MM.1S (cell line): ENCODE results near the gene LRRC8D.

ENCODE experiments used
- DNase-seq: peaks from one replicate; pipeline ENCODE4 v3.0.0-alpha.2; 2015
- H2AFZ ChIP-seq: fragments of 300-600 bp; sonication (generic); 2 replicates; pipeline ENCODE4 v1.6.0; 2016; ENCODE audit warnings: antibody characterized with exemption, low read length
- H3F3A ChIP-seq: fragments of 300-600 bp; sonication (generic); 2 replicates; pipeline ENCODE4 v1.6.1; 2016; ENCODE audit warnings: mild to moderate bottlenecking, antibody characterized with exemption, low read length, moderate library complexity, mixed read lengths; ENCODE audit not compliant: insufficient read depth
- H3K27ac ChIP-seq: fragments of 300-600 bp; sonication (generic); 2 replicates; pipeline ENCODE4 v1.5.1; 2016; ENCODE audit warnings: mild to moderate bottlenecking, low read length
- H3K27me3 ChIP-seq: fragments of 300-600 bp; sonication (generic); replicated peaks from 2 replicates; pipeline ENCODE4 v1.6.0; 2016; ENCODE audit warnings: low read length; ENCODE audit not compliant: insufficient read depth
- H3K36me3 ChIP-seq: fragments of 300-600 bp; sonication (generic); replicated peaks from 2 replicates; pipeline ENCODE4 v1.6.1; 2016; ENCODE audit warnings: mild to moderate bottlenecking, low read length, mixed read lengths; ENCODE audit not compliant: insufficient read depth
- H3K4me1 ChIP-seq: fragments of 300-600 bp; sonication (generic); 2 replicates; pipeline ENCODE4 v1.6.1; 2016; ENCODE audit warnings: low read length, mixed read lengths
- H3K4me2 ChIP-seq: fragments of 300-600 bp; sonication (generic); 2 replicates; pipeline ENCODE4 v1.6.0; 2016; ENCODE audit warnings: low read depth, low read length
- H3K4me3 ChIP-seq: fragments of 300-600 bp; sonication (generic); 2 replicates; pipeline ENCODE4 v1.5.1; 2016; ENCODE audit warnings: low read length, mixed read lengths
- H3K79me2 ChIP-seq: fragments of 300-600 bp; sonication (generic); 2 replicates; pipeline ENCODE4 v1.6.1; 2016; ENCODE audit warnings: mixed run types, low read length, mixed read lengths
- H3K9ac ChIP-seq: fragments of 300-600 bp; sonication (generic); 2 replicates; pipeline ENCODE4 v1.6.1; 2016; ENCODE audit warnings: low read length, mixed read lengths
- H3K9me2 ChIP-seq: fragments of 300-600 bp; sonication (generic); replicated peaks from 2 replicates; pipeline ENCODE4 v1.6.1; 2016; ENCODE audit warnings: mild to moderate bottlenecking, low read length, mixed read lengths; ENCODE audit not compliant: insufficient read depth
- H3K9me3 ChIP-seq: fragments of 300-600 bp; sonication (generic); replicated peaks from 2 replicates; pipeline ENCODE4 v1.6.1; 2016; ENCODE audit warnings: mild to moderate bottlenecking, low read length, mixed read lengths; ENCODE audit not compliant: insufficient read depth
- H4K20me1 ChIP-seq: fragments of 300-600 bp; sonication (generic); 2 replicates; pipeline ENCODE4 v1.6.1; 2016; ENCODE audit warnings: mild to moderate bottlenecking, low read length, moderate library complexity, mixed read lengths; ENCODE audit not compliant: insufficient read depth
- EZH2 ChIP-seq: fragments of 300-600 bp; sonication (generic); optimal IDR thresholded peaks from 2 replicates; pipeline ENCODE3; 2017; ENCODE audit warnings: low read depth, mild to moderate bottlenecking, antibody characterized with exemption, low read length, mixed read lengths
- EZH2phosphoT487 ChIP-seq: fragments of 300-600 bp; sonication (generic); IDR thresholded peaks from 2 replicates; pipeline ENCODE4 v1.6.1; 2018; ENCODE audit warnings: antibody characterized with exemption, low read length
- TF ChIP-seq, protein P1 (sequence below): fragments of 300-600 bp; sonication (generic); IDR thresholded peaks from 2 replicates; pipeline ENCODE4 v1.5.1; 2016; ENCODE audit warnings: antibody characterized with exemption, low read length, mixed read lengths

The LRRC8D gene

GRCh38 chr1:89827902-89828301 lies 7.1 kb downstream of the LRRC8D start:
- Histone ChIP-seq H3K9me2 (no peaks in the 10 kb centered on the region), H3K36me3 (no peaks in the 10 kb centered on the region), H3F3A (no peaks in the 10 kb centered on the region), H3K27ac (no peak overlapping the region), H2AFZ (no peak overlapping the region), H4K20me1 (no peaks in the 10 kb centered on the region), H3K4me1 (no peaks in the 10 kb centered on the region), H3K27me3 (no peaks in the 10 kb centered on the region), H3K9ac (no peak overlapping the region), H3K79me2 (no peaks in the 10 kb centered on the region), H3K9me3 (no peaks in the 10 kb centered on the region), H3K4me3 (no peak overlapping the region), H3K4me2 (no peak overlapping the region)
- TF ChIP-seq EZH2 (no peak), EZH2phosphoT487 (no peak)
- TF ChIP-seq, protein P1, sequence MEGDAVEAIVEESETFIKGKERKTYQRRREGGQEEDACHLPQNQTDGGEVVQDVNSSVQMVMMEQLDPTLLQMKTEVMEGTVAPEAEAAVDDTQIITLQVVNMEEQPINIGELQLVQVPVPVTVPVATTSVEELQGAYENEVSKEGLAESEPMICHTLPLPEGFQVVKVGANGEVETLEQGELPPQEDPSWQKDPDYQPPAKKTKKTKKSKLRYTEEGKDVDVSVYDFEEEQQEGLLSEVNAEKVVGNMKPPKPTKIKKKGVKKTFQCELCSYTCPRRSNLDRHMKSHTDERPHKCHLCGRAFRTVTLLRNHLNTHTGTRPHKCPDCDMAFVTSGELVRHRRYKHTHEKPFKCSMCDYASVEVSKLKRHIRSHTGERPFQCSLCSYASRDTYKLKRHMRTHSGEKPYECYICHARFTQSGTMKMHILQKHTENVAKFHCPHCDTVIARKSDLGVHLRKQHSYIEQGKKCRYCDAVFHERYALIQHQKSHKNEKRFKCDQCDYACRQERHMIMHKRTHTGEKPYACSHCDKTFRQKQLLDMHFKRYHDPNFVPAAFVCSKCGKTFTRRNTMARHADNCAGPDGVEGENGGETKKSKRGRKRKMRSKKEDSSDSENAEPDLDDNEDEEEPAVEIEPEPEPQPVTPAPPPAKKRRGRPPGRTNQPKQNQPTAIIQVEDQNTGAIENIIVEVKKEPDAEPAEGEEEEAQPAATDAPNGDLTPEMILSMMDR, result no peak
- DNase-seq, result no peak

GRCh38 chr1:89829186-89829585 lies 8.4 kb downstream of the LRRC8D start:
- Histone ChIP-seq H3K9ac (no peak overlapping the region), H3K4me1 (no peaks in the 10 kb centered on the region), H3K4me2 (no peak overlapping the region), H3K9me2 (no peaks in the 10 kb centered on the region), H3K79me2 (no peaks in the 10 kb centered on the region), H3K36me3 (no peaks in the 10 kb centered on the region), H2AFZ (no peak overlapping the region), H4K20me1 (no peaks in the 10 kb centered on the region), H3K27me3 (no peaks in the 10 kb centered on the region), H3K9me3 (no peaks in the 10 kb centered on the region), H3K4me3 (no peak overlapping the region), H3K27ac (no peak overlapping the region), H3F3A (no peaks in the 10 kb centered on the region)
- no peak for DNase-seq
- TF ChIP-seq EZH2, result no peak
- TF ChIP-seq EZH2phosphoT487, result no peak
- TF ChIP-seq, protein P1, result no peak

- H3K4me3 ChIP-seq, result no peak overlapping the region
- no peaks in the 10 kb centered on the region for H3K9me3 ChIP-seq
- no peak overlapping the region for H3K9ac ChIP-seq
- no peaks in the 10 kb centered on the region for H4K20me1 ChIP-seq
- H3K4me1 ChIP-seq, result no peaks in the 10 kb centered on the region
- H3F3A ChIP-seq, result no peaks in the 10 kb centered on the region
- H3K27ac ChIP-seq, result no peak overlapping the region
- no peaks in the 10 kb centered on the region for H3K36me3 ChIP-seq
- no peak for DNase-seq
- TF ChIP-seq, protein P1, result no peak
- no peaks in the 10 kb centered on the region for H3K79me2 ChIP-seq
- H3K9me2 ChIP-seq, result no peaks in the 10 kb centered on the region
- no peak overlapping the region for H2AFZ ChIP-seq
- H3K4me2 ChIP-seq, result no peak overlapping the region
- H3K27me3 ChIP-seq, result no peaks in the 10 kb centered on the region
These were observed 10.8 kb downstream of the LRRC8D start for GRCh38 chr1:89831462-89832120.
